ENCODE results near the gene ZFAND3. TPM values are rescaled to one million over a fixed set of nuclear protein-coding genes. Genes with fewer than 3 reads are reported as not detected.

ZFAND3 gene
- polyA plus RNA-seq, 1 of the 3 experiments (the other 2 are of a cell fraction), result 16.7 TPM

DNA sequence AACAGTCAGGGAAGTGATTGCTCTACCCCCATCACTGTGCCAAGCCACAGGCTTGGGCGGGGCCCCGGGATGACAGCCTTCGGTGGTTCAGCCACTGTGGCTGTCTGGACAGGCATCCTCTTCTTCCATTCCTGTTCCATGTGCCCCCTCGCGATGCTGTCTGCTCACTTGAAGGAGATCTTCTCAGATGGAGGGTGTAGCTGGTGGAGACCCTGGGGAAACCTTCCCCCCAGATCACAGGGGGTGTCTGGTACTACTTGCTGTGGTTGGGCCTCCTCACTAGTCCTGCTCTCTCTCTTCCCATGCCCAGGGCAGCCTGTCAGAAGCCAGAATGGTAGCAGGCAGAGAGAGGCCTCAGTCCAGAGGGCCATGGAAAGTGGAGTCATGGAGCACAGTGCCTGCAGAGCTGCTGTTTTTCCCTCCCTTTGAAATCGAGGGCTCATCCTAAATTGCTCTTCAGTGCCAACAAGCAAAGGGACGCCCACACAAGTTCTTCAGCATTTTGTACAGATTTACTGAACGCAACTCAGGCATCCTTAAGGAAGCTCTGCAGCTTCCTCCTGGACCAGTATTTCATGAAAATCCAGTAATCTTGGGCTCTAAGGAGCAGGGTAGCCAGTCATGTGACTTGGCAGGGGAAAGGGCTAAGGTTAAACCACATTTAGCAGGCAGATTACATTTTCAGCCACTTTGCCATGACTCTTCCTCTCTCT is 326.6 kb downstream of the ZFAND3 start:
- no peak for DNase-seq

GRCh38 chr6:38146734-38147027 is 327.2 kb downstream of the ZFAND3 start:
- H3K4me2 ChIP-seq, result no peak overlapping the region
- peaks cover 70% of the 10 kb centered on the region for H4K20me1 ChIP-seq (ENCODE audit: insufficient read depth)
- H3K27me3 ChIP-seq (ENCODE audit: insufficient read depth), result no peaks in the 10 kb centered on the region
- peaks cover 3 to 14% of the 10 kb centered on the region in 2 experiments for H3K36me3 ChIP-seq (replicated peaks in 1 of 2; ENCODE audit: control insufficient read depth in 1 of 2, insufficient read depth in 2 of 2, low read length in 1 of 2)
- ChIA-PET CTCF (no interaction called here), POLR2A (no interaction called here)
- H3K9me3 ChIP-seq, result no peaks in the 10 kb centered on the region
- no peak overlapping the region for H2AFZ ChIP-seq (ENCODE audit: low read depth)
- peak overlapping the region in 1 of 2 experiments; percentile 8; a peak in 1 of 4 replicates for H3K27ac ChIP-seq (ENCODE audit: low read depth in 2 of 2, low read length in 1 of 2)
- H3K79me2 ChIP-seq (ENCODE audit: insufficient read depth), result peaks cover 20% of the 10 kb centered on the region
- WGBS (ENCODE audit: low lambda C conversion rate), result 96% methylated on average over 1 of the region's 1 CpG
- no peak overlapping the region for H3K9ac ChIP-seq
- DNase-seq, result no peak
- H3F3A ChIP-seq (replicated peaks; ENCODE audit: insufficient read depth), result no peaks in the 10 kb centered on the region
- H3K4me3 ChIP-seq (ENCODE audit: low read depth in 2 of 2, low read length in 1 of 2), result no peak overlapping the region
- no peaks in the 10 kb centered on the region for H3K9me2 ChIP-seq
- H3K4me1 ChIP-seq (ENCODE audit: control insufficient read depth in 1 of 2, insufficient read depth in 2 of 2, low read depth in 1 of 2, low read length in 1 of 2), result peaks cover 8 to 50% of the 10 kb centered on the region in 2 experiments; a peak in 3 of 4 replicates
- TF ChIP-seq FOSL2 (IDR thresholded peaks at IDR 0.05; ENCODE audit: borderline replicate concordance, low read depth) (no peak), NFIC (IDR thresholded peaks at IDR 0.05; ENCODE audit: borderline replicate concordance) (no peak), USF2 (IDR thresholded peaks at IDR 0.05; ENCODE audit: borderline replicate concordance, low read depth, low read length) (no peak), TAF1 (IDR thresholded peaks at IDR 0.05; ENCODE audit: borderline replicate concordance, low read depth, low read length) (no peak), POLR2AphosphoS5 (IDR thresholded peaks at IDR 0.05; ENCODE audit: low read depth, low read length) (no peak), FOXJ3 (CRISPR knock-in tag; IDR thresholded peaks at IDR 0.05) (no peak), MXI1 (IDR thresholded peaks at IDR 0.05; ENCODE audit: low read depth, low read length) (no peak), JUND (IDR thresholded peaks at IDR 0.05) (no peak), RAD21 (IDR thresholded peaks at IDR 0.05; ENCODE audit: low read length) (no peak), SMC3 (IDR thresholded peaks at IDR 0.05; ENCODE audit: low read depth, low read length) (no peak), TCF12 (IDR thresholded peaks at IDR 0.05) (no peak), IRF3 (IDR thresholded peaks at IDR 0.05; ENCODE audit: low read depth, low read length) (no peak), EZH2phosphoT487 (IDR thresholded peaks at IDR 0.05; ENCODE audit: borderline replicate concordance, low read depth) (no peak), GATA2 (CRISPR knock-in tag; IDR thresholded peaks at IDR 0.05) (no peak), FOXM1 (IDR thresholded peaks at IDR 0.05; ENCODE audit: low read depth) (no peak), CHD2 (IDR thresholded peaks at IDR 0.05; ENCODE audit: low read length, partially characterized antibody) (no peak), TEAD4 (IDR thresholded peaks at IDR 0.05; ENCODE audit: borderline replicate concordance, insufficient read depth) (no peak)
- TF ChIP-seq, protein P1, sequence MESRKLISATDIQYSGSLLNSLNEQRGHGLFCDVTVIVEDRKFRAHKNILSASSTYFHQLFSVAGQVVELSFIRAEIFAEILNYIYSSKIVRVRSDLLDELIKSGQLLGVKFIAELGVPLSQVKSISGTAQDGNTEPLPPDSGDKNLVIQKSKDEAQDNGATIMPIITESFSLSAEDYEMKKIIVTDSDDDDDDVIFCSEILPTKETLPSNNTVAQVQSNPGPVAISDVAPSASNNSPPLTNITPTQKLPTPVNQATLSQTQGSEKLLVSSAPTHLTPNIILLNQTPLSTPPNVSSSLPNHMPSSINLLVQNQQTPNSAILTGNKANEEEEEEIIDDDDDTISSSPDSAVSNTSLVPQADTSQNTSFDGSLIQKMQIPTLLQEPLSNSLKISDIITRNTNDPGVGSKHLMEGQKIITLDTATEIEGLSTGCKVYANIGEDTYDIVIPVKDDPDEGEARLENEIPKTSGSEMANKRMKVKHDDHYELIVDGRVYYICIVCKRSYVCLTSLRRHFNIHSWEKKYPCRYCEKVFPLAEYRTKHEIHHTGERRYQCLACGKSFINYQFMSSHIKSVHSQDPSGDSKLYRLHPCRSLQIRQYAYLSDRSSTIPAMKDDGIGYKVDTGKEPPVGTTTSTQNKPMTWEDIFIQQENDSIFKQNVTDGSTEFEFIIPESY (IDR thresholded peaks at IDR 0.05; ENCODE audit: borderline replicate concordance, low read depth), result no peak

More for the DNA sequence above, 326.6 kb downstream of the ZFAND3 start:
- 88% methylated on average over 8 of the region's 8 CpGs for WGBS (ENCODE audit: low lambda C conversion rate)
- no peaks in the 10 kb centered on the region for H3F3A ChIP-seq (replicated peaks; ENCODE audit: insufficient read depth)
- no peak for TF ChIP-seq PBX3 (IDR thresholded peaks at IDR 0.05)
- no peak for TF ChIP-seq ELF1 (IDR thresholded peaks at IDR 0.05)
- TF ChIP-seq FOXM1 (IDR thresholded peaks at IDR 0.05; ENCODE audit: low read depth), result no peak
- TF ChIP-seq NRF1 (IDR thresholded peaks at IDR 0.05; ENCODE audit: low read depth, low read length), result no peak
- no peak for TF ChIP-seq FOSL2 (IDR thresholded peaks at IDR 0.05; ENCODE audit: borderline replicate concordance, low read depth)
- TF ChIP-seq RAD21 (IDR thresholded peaks at IDR 0.05; ENCODE audit: low read length), result no peak
- TF ChIP-seq SMC3 (IDR thresholded peaks at IDR 0.05; ENCODE audit: low read depth, low read length), result no peak
- H3K27me3 ChIP-seq (ENCODE audit: insufficient read depth), result no peaks in the 10 kb centered on the region
- H3K4me2 ChIP-seq, result no peak overlapping the region
- H3K27ac ChIP-seq (ENCODE audit: low read depth in 2 of 2, low read length in 1 of 2), result peak overlapping the region in 1 of 2 experiments; percentile 8; a peak in 1 of 4 replicates
- H3K79me2 ChIP-seq (ENCODE audit: insufficient read depth), result peaks cover 20% of the 10 kb centered on the region
- H3K4me1 ChIP-seq (ENCODE audit: control insufficient read depth in 1 of 2, insufficient read depth in 2 of 2, low read depth in 1 of 2, low read length in 1 of 2), result peaks cover 8 to 51% of the 10 kb centered on the region in 2 experiments; a peak in 3 of 4 replicates
- H3K9me2 ChIP-seq, result no peaks in the 10 kb centered on the region
- H3K4me3 ChIP-seq (ENCODE audit: low read depth in 2 of 2, low read length in 1 of 2), result no peak overlapping the region
- no peaks in the 10 kb centered on the region for H3K9me3 ChIP-seq
- POLR2A ChIA-PET, result no interaction called here
- H3K36me3 ChIP-seq (replicated peaks in 1 of 2; ENCODE audit: control insufficient read depth in 1 of 2, insufficient read depth in 2 of 2, low read length in 1 of 2), result peaks cover 3 to 16% of the 10 kb centered on the region in 2 experiments
- no peak overlapping the region for H2AFZ ChIP-seq (ENCODE audit: low read depth)
- H3K9ac ChIP-seq, result no peak overlapping the region
- peaks cover 75% of the 10 kb centered on the region for H4K20me1 ChIP-seq (ENCODE audit: insufficient read depth)
- CTCF ChIA-PET, result no interaction called here

Data from SK-N-SH (cell line).